HG03039 (cell line): ENCODE results near the gene POLG.

Experiments
- ATAC-seq: cut with Tn5 transposase; IDR thresholded peaks from one replicate; pipeline ENCODE4 v1.9.1; 2021; ENCODE audit warnings: mild to moderate bottlenecking, moderate library complexity; ENCODE audit not compliant: unreplicated experiment

Gene POLG

GRCh38 chr15:89328398-89329254 lies 6.0 kb downstream of the POLG start:
- ATAC-seq: no peak

DNA sequence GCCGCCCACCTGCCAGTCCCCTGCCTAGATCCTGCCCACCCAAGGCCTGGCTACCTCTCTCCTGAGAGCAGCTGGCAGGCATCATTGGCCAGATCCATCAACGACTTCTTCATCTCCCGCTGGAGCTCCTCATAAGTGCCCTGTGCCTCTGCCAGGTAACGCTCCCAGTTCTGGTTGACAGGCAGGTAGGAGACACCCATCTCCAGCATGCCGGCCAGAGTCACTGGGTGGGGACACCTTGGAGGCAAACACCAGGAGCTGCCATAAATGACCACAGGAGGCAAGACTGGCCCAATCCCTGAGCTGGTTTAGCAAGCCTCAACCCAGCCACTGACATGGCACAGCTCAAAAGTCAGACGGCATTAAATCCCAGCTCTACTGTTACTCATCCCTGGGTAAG lies 7.5 kb downstream of the POLG start:
- ATAC-seq: no peak

DNA sequence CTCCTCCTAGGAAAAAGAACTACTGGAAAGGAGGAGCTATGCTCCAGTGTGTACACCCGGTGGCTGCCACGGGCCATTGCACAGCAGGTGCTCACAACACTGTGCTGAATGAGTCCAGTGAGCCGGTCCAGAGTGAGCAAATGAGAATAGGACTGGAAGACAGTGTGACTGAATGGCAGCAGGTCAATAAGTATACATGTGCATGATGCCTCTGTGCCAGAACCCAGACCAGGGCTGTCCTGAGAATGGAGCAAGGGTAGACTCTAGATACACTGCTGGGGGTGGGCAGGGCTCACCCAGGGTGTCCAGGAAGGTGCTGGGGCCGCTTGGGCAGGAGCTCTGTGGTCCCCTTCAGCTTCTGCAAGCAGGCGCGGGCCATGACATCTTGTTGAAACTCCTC lies 8.3 kb downstream of the POLG start:
- no peak for ATAC-seq

- ATAC-seq: no peak
These were observed 9.4 kb downstream of the POLG start for GRCh38 chr15:89325039-89325803.

DNA sequence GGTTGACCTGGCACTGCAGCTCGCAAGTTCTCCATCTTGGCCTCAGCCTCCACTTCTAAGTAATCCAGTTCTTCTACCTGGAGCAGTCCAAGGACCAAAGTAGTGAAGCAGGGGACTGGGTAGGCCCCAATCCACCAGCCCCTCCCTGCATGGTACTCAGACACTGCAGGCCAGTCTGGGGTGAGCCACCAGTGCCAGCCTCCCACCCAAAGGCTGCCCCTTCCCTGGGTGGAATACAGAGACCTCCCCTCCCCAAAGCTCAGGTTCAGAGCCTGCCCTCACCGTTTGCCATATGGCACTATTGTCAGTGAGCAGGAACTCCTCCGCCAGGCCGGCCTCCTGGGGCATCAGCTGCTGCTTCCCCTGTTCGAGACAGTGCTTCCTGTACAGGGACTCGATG lies 10.8 kb downstream of the POLG start:
- no peak for ATAC-seq

DNA sequence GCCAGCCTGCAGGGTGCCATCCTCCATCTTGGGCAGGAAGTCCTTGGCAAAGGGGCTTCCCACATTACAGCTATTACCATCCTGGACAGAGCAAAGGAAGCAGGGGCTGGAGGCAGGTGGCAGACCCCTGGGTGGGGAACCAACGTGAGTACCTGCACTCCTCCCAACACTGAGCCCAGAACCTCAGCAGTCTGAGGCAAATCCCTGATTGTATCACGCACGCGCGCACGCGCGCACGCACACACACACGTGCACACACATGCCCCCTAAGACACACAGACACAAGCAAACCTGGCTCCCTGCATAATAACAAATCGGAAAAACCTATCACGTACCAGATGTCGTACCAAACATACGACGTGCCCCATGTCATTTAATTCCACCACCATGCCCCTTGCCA lies 11.8 kb downstream of the POLG start:
- no peak for ATAC-seq

- ATAC-seq: no peak
These were observed 12.9 kb downstream of the POLG start for GRCh38 chr15:89321521-89322410.

- no peak for ATAC-seq
These were observed 14.4 kb downstream of the POLG start for GRCh38 chr15:89320200-89320599.

- no peak for ATAC-seq
These were observed 14.9 kb downstream of the POLG start for GRCh38 chr15:89319678-89320077.

- no peak for ATAC-seq
These were observed 17.4 kb downstream of the POLG start for GRCh38 chr15:89317186-89317720.

DNA sequence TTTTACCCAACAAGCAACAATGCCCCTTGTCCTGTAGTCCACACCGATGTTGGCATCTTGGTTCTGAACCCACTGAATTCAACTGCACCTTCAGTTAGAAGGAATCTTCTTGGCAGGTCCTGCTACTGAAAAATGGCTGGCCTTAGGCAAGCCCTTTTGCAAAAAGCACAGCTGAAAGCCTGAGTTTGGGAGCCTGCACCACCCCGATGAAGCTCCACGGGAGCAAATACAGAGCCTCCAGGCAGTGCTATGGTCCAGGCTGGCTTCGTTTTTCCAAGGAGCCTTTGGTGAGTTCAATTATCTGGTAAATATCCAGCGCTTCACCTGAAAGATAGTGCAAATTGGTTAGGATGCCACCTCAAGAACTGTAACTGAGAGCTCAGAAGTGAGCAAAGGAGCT lies 18.1 kb downstream of the POLG start:
- ATAC-seq: no peak

DNA sequence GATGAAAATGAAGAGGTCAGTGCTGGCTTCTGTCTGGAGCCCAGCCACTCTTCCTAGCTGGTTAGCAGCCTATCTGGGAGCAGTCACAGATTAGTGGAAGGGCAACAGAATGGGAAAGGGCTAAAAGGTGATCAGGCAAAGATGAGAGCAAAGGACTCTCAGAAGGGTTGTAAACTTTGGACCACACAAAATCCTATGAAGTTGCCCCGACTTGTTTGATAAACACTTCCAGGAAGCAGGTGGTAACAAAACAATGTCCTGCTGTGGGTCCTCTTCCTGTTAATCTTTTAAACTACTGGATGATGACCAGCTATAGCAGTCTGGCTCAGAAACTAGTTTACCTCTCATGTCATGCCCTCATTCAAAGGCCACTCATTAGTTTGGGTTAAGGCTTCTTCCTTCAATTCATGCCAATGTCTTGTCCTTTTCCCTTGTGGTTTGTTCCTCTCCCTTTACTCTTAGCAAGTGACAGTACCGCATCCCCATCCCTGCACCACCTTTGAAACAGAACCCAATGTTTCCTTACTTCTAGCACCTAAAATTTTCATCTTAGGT lies 19.2 kb downstream of the POLG start:
- no peak for ATAC-seq

DNA sequence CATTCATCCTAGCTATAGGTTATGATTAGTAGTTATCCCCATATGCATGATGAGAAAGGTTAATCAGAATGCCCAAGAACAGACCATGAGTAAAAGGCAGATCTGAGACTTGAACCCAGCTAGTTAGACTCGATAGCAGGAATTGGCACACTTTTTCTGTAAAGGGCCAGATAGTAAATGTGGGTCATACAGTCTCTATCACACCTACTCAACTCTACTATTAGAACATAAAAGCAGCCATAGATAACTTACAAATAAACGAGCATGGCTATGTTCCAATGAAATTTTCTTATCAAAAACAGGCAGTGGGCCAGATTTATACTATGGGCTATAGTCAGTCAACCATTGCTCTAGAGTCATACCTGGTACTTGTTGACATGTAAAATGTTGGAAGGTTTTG lies 24.6 kb downstream of the POLG start:
- ATAC-seq: no peak

GRCh38 chr15:89308236-89308635 lies 26.4 kb downstream of the POLG start:
- ATAC-seq: no peak

DNA sequence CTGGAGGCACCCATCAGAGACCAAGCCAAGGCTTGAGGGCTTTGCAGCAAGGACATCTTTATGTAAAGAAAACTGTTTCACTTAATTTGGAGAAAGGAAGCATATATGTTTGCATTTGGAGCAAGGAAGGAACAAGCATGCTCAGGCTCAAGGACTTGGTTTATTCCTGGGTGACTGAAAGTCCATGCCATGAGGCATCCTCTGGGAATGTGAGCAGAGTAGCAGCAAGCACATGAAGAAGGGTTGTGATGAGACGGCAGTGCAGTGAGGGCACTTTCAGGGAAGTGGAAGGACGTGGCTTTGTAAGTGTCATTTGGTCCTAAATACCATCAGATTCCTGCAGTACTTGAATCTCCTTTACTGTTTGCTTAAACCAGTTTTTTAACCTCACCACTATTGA lies 26.8 kb downstream of the POLG start:
- ATAC-seq: no peak

DNA sequence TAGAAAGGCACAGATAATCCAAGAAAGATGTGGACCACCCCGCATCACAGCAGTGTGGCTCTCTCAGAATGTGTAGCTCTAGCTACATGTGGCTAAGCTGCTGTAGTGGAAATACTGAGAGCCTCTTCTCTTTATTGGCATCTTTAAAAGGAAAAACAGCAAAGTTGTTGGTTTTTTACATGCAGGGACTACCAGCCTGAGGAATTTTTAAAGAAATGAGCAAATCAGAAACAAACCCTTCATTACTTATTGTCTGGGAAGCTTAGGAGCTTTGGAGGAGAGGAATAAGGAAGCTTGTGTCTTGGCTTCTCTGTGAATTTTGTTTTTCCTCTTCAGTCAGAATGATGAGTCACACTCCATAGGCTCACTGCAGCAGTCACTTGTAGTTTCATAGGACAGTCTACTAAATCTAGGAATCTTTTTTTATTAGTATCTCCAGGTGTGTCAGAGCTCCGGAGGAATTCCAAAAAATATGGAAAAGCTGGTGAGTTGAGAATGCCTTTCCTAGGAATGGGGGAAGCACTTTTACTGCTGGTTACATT lies 27.5 kb downstream of the POLG start:
- no peak for ATAC-seq

DNA sequence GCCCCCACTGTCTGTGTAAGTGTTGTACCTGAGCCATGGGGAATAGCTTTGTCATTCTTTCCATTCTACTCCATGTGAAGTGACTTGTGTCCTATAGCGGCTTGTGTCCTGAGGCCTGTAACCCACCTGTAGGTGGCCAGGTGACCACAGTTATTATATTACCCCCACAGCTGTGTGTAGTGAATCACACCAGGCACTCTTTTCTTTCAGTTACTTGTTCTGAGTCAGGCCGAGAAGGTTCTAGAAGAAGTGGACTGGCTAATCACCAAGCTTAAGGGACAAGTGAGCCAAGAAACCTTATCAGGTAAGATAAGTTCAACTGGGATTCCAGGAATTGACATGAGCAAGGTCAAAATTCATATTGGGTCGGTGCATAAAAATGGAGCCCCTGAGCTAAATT lies 29.2 kb downstream of the POLG start:
- no peak for ATAC-seq

DNA sequence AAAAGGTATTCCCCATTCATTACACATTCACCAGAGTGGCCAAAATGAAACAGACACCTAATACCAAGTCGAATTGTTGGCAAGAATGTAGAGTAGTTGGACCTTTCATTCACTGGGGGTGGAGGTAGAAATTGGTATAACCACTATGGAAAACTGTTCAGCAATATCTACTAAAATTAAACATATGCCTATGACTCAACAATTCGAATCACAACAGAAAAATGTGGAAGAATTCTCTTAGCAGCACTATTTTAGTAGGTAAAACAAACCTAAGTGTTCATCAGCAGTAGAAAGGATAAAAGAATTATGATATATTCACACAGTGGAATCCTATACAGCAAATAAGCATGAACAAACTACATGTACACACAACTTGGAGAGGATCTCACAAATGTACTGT lies 30.6 kb downstream of the POLG start:
- ATAC-seq: no peak

DNA sequence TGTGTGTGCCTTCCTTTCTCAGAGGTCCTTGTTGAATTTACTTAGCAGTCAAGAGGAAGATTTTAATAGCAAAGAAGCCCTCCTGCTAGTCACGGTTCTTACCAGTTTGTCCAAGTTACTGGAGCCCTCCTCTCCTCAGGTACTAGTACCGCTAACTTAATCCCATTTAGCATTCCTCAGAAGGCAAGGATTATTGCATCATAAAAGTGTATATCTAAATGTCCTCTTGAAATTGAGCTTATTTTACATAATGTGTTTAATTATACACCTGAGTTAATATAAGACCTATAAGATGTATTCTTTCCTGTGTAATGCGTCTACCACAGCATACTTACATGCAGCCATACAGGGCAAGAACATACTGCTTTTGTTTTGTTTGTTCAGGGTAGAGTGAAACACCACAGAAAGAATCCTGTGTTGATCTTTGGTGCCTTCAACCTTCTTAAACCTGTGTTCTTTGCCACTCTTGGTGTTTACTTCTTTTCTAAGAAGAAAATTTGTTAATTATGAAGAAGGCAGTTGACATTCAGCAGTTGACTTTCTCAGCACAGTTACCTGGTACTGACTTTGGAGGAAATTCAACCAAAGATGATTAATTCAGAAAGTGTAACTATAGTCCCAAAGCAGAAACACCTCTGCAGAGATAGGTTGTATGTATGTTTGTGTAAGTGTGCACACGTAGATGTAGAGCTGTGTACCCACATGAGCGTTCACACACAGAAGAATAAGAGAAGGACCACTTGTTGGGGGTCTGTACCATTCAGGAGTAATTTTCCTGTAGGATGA lies 33.1 kb downstream of the POLG start:
- no peak for ATAC-seq

GRCh38 chr15:89299896-89300295 lies 34.7 kb downstream of the POLG start:
- ATAC-seq: no peak
